ENCODE measurements around the gene NACC2. TPM values are rescaled to one million over a fixed set of nuclear protein-coding genes. Genes with fewer than 3 reads are reported as not detected.

Gene NACC2
- total and polyA plus RNA-seq, 2 experiments from 2014 or later: 4.4 to 12.0 TPM

- peaks cover 20% of the 10 kb centered on the region for H3K4me1 ChIP-seq (ENCODE audit: low read depth)
- H3K36me3 ChIP-seq: no peaks in the 10 kb centered on the region
- no peak overlapping the region for H3K4me3 ChIP-seq
- no peak for DNase-seq (ENCODE audit: low read depth in 1 of 2, low spot score in 1 of 2)
- TF ChIP-seq, protein P1, sequence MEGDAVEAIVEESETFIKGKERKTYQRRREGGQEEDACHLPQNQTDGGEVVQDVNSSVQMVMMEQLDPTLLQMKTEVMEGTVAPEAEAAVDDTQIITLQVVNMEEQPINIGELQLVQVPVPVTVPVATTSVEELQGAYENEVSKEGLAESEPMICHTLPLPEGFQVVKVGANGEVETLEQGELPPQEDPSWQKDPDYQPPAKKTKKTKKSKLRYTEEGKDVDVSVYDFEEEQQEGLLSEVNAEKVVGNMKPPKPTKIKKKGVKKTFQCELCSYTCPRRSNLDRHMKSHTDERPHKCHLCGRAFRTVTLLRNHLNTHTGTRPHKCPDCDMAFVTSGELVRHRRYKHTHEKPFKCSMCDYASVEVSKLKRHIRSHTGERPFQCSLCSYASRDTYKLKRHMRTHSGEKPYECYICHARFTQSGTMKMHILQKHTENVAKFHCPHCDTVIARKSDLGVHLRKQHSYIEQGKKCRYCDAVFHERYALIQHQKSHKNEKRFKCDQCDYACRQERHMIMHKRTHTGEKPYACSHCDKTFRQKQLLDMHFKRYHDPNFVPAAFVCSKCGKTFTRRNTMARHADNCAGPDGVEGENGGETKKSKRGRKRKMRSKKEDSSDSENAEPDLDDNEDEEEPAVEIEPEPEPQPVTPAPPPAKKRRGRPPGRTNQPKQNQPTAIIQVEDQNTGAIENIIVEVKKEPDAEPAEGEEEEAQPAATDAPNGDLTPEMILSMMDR (IDR thresholded peaks at IDR 0.05; ENCODE audit: low read depth, low read length): no peak
- no peaks in the 10 kb centered on the region for H3K27me3 ChIP-seq
- H3K27ac ChIP-seq: peak overlapping the region; percentile 30
- no peaks in the 10 kb centered on the region for H3K9me3 ChIP-seq (ENCODE audit: low read depth)
Measured at GRCh38 chr9:136007934-136008692, 87.0 kb downstream of the NACC2 start.

- H3K9me3 ChIP-seq (ENCODE audit: low read depth): no peaks in the 10 kb centered on the region
- TF ChIP-seq, protein P1 (IDR thresholded peaks at IDR 0.05; ENCODE audit: low read depth, low read length): no peak
- H3K36me3 ChIP-seq: no peaks in the 10 kb centered on the region
- H3K4me3 ChIP-seq: no peak overlapping the region
- peaks cover 17% of the 10 kb centered on the region for H3K4me1 ChIP-seq (ENCODE audit: low read depth)
- peak overlapping the region; percentile 30 for H3K27ac ChIP-seq
- DNase-seq (ENCODE audit: low read depth in 1 of 2, low spot score in 1 of 2): no peak
- H3K27me3 ChIP-seq: no peaks in the 10 kb centered on the region
Measured at GRCh38 chr9:136007276-136007933, 87.7 kb downstream of the NACC2 start.

GRCh38 chr9:136006169-136006568 lies 88.9 kb downstream of the NACC2 start:
- no peaks in the 10 kb centered on the region for H3K27me3 ChIP-seq
- H3K27ac ChIP-seq: no peak overlapping the region
- H3K4me3 ChIP-seq: no peak overlapping the region
- H3K36me3 ChIP-seq: no peaks in the 10 kb centered on the region
- no peak for DNase-seq (ENCODE audit: low read depth in 1 of 2, low spot score in 1 of 2)
- TF ChIP-seq, protein P1 (IDR thresholded peaks at IDR 0.05; ENCODE audit: low read depth, low read length): no peak
- H3K4me1 ChIP-seq (ENCODE audit: low read depth): peaks cover 13% of the 10 kb centered on the region
- no peaks in the 10 kb centered on the region for H3K9me3 ChIP-seq (ENCODE audit: low read depth)

DNA sequence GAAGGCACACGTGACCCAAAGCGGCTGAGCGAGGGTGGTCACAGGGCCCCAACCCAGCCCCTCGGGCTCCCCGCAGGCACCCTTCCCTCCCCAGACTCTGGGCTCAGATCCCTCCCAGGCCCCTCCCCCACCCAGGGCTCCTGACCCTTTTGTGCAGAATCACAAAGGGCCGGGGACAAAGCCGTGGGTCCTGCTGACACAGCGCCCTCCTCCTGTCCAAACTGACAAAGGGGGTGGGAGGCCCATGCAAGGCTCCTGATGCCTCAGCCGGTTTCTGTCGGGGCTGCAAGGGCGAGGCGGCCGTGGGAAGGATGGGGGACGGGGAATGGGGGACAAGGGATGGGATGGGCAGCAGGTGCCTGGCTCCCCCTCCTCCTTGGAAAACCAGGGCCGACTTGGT lies 90.4 kb downstream of the NACC2 start:
- Histone ChIP-seq H3K4me3 (no peak overlapping the region), H3K36me3 (no peaks in the 10 kb centered on the region), H3K9me3 (ENCODE audit: low read depth) (no peaks in the 10 kb centered on the region), H3K4me1 (ENCODE audit: low read depth) (peaks cover 13% of the 10 kb centered on the region), H3K27me3 (no peaks in the 10 kb centered on the region), H3K27ac (no peak overlapping the region)
- no peak for DNase-seq (ENCODE audit: low read depth in 1 of 2, low spot score in 1 of 2)
- TF ChIP-seq, protein P1 (IDR thresholded peaks at IDR 0.05; ENCODE audit: low read depth, low read length): no peak

GRCh38 chr9:136004219-136004618 lies 90.9 kb downstream of the NACC2 start:
- no peak for DNase-seq (ENCODE audit: low read depth in 1 of 2, low spot score in 1 of 2)
- no peaks in the 10 kb centered on the region for H3K27me3 ChIP-seq
- H3K4me1 ChIP-seq (ENCODE audit: low read depth): peaks cover 13% of the 10 kb centered on the region
- H3K27ac ChIP-seq: no peak overlapping the region
- TF ChIP-seq, protein P1 (IDR thresholded peaks at IDR 0.05; ENCODE audit: low read depth, low read length): no peak
- no peaks in the 10 kb centered on the region for H3K9me3 ChIP-seq (ENCODE audit: low read depth)
- H3K4me3 ChIP-seq: no peak overlapping the region
- H3K36me3 ChIP-seq: no peaks in the 10 kb centered on the region

Measured in cardiac muscle cell (in vitro differentiated cells and primary cell).